Ovary (tissue), 9 donors: ENCODE data around the gene PEAK1. TPM values are rescaled to one million over a fixed set of nuclear protein-coding genes. Genes with fewer than 3 reads are reported as not detected.
A peak's percentile ranks its signal among the peaks of the same experiment; 100 is the strongest.

ENCODE experiments used
- DNase-seq, 5 donors: peaks; one replicate each; pipeline ENCODE4 v3.0.0-alpha.2; 2019 to 2020
- H3K27ac ChIP-seq, 2 donors: fragments of 200-600 bp; one replicate each; pipeline versions ENCODE4 v1.5.1 to v1.8.0; 2019 to 2022
- H3K27me3 ChIP-seq: fragments of 200-600 bp; one replicate; pipeline ENCODE4 v1.8.0; 2022
- H3K36me3 ChIP-seq: fragments of 200-600 bp; sonication (generic); one replicate; pipeline ENCODE4 v1.5.1; 2019
- H3K4me1 ChIP-seq: one replicate; pipeline ENCODE4 v1.8.1; 2013; ENCODE audit warnings: mild to moderate bottlenecking, moderate library complexity; ENCODE audit not compliant: insufficient read depth
- H3K4me3 ChIP-seq: fragments of 200-600 bp; sonication (generic); one replicate; pipeline ENCODE4 v1.5.1; 2017
- H3K9me3 ChIP-seq, 2 donors: fragments of 200-600 bp in 1 of 2; sonication (generic) in 1 of 2; one replicate each; pipeline versions ENCODE4 v1.5.1 to v1.8.1; 2013 to 2019; ENCODE audit warnings: mild to moderate bottlenecking in 1 of 2, moderate library complexity in 1 of 2
- CTCF ChIP-seq, 3 donors: fragments of 450-650 bp in 2 of 3; fragments of 200-600 bp in 1 of 3; IDR thresholded peaks; one replicate each; pipeline versions ENCODE4 v1.5.1 to v1.8.0; 2016 to 2022; ENCODE audit warnings: antibody characterized with exemption in 3 of 3, mild to moderate bottlenecking in 1 of 3
- EP300 ChIP-seq: sonication (generic); formaldehyde crosslinking; IDR thresholded peaks from one replicate; pipeline ENCODE4 v1.6.1; 2017; ENCODE audit warnings: antibody characterized with exemption
- POLR2A ChIP-seq: fragments of 450-650 bp; IDR thresholded peaks from one replicate; pipeline ENCODE4 v1.6.1; 2017; ENCODE audit warnings: antibody characterized with exemption, mild to moderate bottlenecking, moderate library complexity
- WGBS, 3 donors: extraction: QIAGEN DNeasy Blood & Tissue Kit in 1 of 3; methylation state at CpG; one replicate each; pipeline versions ENCODE4 v1.1.5 to v1.1.7; 2013 to 2017; 5-methylcytosine and 5-hydroxymethylcytosine counted together
- intact Hi-C, 4 donors: fragments of 100-400 bp; cut with DNase I; formaldehyde crosslinking; loops; one replicate each; pipeline versions ENCODE4 v1.11.0 to v1.15.1; 2022 to 2023
- polyA plus RNA-seq, 2 donors: library from polyadenylated mRNA; stranded (reverse); fragments of 200-250 nt in 1 of 2; fragments of 350-450 nt in 1 of 2; fragmentation: Illumina TruSeq in 1 of 2; extraction: RNeasy Lipid Tissue Mini Kit (QIAGEN cat#74804) in 1 of 2; gene quantifications; one replicate each; pipeline ENCODE4 v1.2.3, GENCODE V29; 2013 to 2014
- total RNA-seq, 7 donors: library from RNA; depleted of rRNA in 2 of 7; stranded (reverse); fragments of >200 nt in 2 of 7; fragmentation: NEBNext Ultra II Directional in 3 of 7; extraction: Animal tissue kit (Norgen Biotek cat#: 25700) in 3 of 7; gene quantifications; one replicate each; pipeline versions ENCODE4 v1.1.0 to v1.2.4, GENCODE V29; 2016 to 2023
- donor health status: DM: no; HTN: no; CAD: no; lungs with moderate emphysema.
- donor health status: DM: no; HTN: no; CAD: no.
- donor health status: Bipolar disorder and iron deficiency.
- donor health status: DM: yes; HTN: yes; CAD: no.
- donor health status: DM: no; HTN: no; CAD: no.
- donor health status: DM: yes; HTN: yes; CAD: no.

PEAK1 gene
- total and polyA plus RNA-seq, 9 donors = 6.6 to 48.4 (median 41.4) TPM

GRCh38 chr15:77120576-77120975 lies 299.3 kb downstream of the PEAK1 start:
- DNase-seq = no peak
- intact Hi-C loops = loop anchor here in 1 of 4 donors (5.0 kb wide), 1 partner anchor 427 kb away; no protein-coding TSS in a partner anchor
- 87 to 91% (median 89%) methylated on average over 4 of the region's 4 CpGs for WGBS, 3 donors
- no peak overlapping the region for H3K27ac ChIP-seq
- no peaks in the 10 kb centered on the region for H3K9me3 ChIP-seq
- no peaks in the 10 kb centered on the region for H3K27me3 ChIP-seq
- H3K36me3 ChIP-seq = no peaks in the 10 kb centered on the region
- no peak overlapping the region for H3K4me3 ChIP-seq
- no peak for TF ChIP-seq EP300
- TF ChIP-seq CTCF (IDR thresholded peaks at IDR 0.05) = no peak
- no peak for TF ChIP-seq POLR2A
- no peaks in the 10 kb centered on the region for H3K4me1 ChIP-seq

GRCh38 chr15:77119446-77119845 lies 300.5 kb downstream of the PEAK1 start:
- 6 to 35% (median 11%) methylated on average over 1 of the region's 1 CpG for WGBS, 3 donors
- intact Hi-C loops = loop anchor here in 3 of 4 donors (2.0 to 10.0 kb wide), 3 partner anchors 375 to 423 kb away; no protein-coding TSS in a partner anchor

DNA sequence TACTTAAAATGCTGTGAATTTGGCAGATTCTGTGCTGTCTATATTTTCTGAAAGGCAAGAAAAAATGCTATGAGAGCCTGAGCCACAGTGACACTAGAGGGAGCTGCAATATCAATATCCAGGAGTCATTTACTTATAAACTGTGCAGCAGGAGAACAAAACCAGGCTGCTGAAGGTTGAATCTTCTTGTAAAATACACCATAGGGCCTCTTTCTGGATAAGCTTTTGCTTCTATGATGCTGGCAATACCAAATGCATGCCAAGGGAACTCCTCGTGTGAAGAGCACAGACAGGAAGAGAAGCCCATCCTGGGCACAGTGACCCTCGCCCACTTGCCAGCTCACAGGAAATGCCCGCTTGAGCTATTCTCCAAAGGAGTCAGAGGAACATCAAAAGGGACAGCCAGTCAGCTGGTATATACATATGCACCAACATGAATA lies 301.0 kb downstream of the PEAK1 start:
- peak; percentile 52 to 71 (median 53) for TF ChIP-seq CTCF (IDR thresholded peaks at IDR 0.05)
- no peak for TF ChIP-seq POLR2A
- Histone ChIP-seq H3K4me3 (no peak overlapping the region), H3K4me1 (no peaks in the 10 kb centered on the region), H3K36me3 (no peaks in the 10 kb centered on the region), H3K27ac (no peak overlapping the region), H3K27me3 (no peaks in the 10 kb centered on the region), H3K9me3 (no peaks in the 10 kb centered on the region)
- DNase-seq = peak in 2 of 5 donors; percentile 20 to 57
- WGBS, 3 donors = 47 to 50% (median 50%) methylated on average over 3 of the region's 3 CpGs
- intact Hi-C loops = loop anchor here in 3 of 4 donors (2.0 to 10.0 kb wide), 3 partner anchors 376 to 424 kb away; no protein-coding TSS in a partner anchor

More at GRCh38 chr15:77119446-77119845, 300.5 kb downstream of the PEAK1 start:
- Histone ChIP-seq H3K27ac (no peak overlapping the region), H3K9me3 (no peaks in the 10 kb centered on the region), H3K4me3 (no peak overlapping the region), H3K36me3 (no peaks in the 10 kb centered on the region), H3K27me3 (no peaks in the 10 kb centered on the region), H3K4me1 (no peaks in the 10 kb centered on the region)
- DNase-seq = no peak
- TF ChIP-seq POLR2A (no peak), EP300 (no peak), CTCF (IDR thresholded peaks at IDR 0.05) (no peak)

DNA sequence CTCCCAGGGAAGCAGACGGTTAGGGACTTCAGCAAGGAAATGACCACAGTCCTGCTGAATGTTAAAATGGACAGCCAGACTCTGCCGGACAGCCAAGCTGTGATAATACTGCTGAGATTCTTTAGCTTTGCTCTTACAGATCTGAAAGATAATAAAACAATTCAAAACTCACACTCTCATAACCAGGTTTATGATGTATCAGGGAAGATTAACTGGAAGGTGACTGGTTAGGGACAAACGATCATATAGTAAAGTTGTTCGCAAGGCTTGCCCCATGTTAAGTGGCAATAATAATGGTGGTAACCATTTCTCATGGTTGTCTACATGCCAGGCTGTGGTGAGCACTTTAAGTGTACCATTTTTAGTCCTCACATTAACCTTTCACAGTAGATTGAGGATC lies 304.7 kb downstream of the PEAK1 start:
- WGBS, 3 donors = 92 to 96% (median 94%) methylated on average over 4 of the region's 4 CpGs
- no peak for DNase-seq
- no peak overlapping the region for H3K27ac ChIP-seq
- H3K4me1 ChIP-seq = no peaks in the 10 kb centered on the region
- no peaks in the 10 kb centered on the region for H3K27me3 ChIP-seq
- H3K4me3 ChIP-seq = no peak overlapping the region
- intact Hi-C loops = loop anchor here in 2 of 4 donors (5.0 to 10.0 kb wide), 2 partner anchors 380 to 427 kb away; no protein-coding TSS in a partner anchor
- TF ChIP-seq EP300 (no peak), POLR2A (no peak), CTCF (IDR thresholded peaks at IDR 0.05) (no peak)
- no peaks in the 10 kb centered on the region for H3K36me3 ChIP-seq
- H3K9me3 ChIP-seq = no peaks in the 10 kb centered on the region
